Testis (tissue), 2 donors: ENCODE data around the gene NAGK.

ENCODE experiments used
- POLR2A ChIP-seq: fragments of 450-650 bp; IDR thresholded peaks from one replicate; pipeline ENCODE4 v1.6.1; 2017; ENCODE audit warnings: antibody characterized with exemption, mild to moderate bottlenecking, moderate library complexity
- TF ChIP-seq, protein P1 (sequence below), 3 experiments: fragments of 450-650 bp in 2 of 3; fragments of 200-600 bp in 1 of 3; sonication (generic) in 1 of 3; IDR thresholded peaks; one replicate each; pipeline ENCODE4 v1.5.1; 2016 to 2019; ENCODE audit warnings: antibody characterized with exemption in 3 of 3, mild to moderate bottlenecking in 2 of 3, moderate library complexity in 1 of 3

- TF ChIP-seq, protein P1, sequence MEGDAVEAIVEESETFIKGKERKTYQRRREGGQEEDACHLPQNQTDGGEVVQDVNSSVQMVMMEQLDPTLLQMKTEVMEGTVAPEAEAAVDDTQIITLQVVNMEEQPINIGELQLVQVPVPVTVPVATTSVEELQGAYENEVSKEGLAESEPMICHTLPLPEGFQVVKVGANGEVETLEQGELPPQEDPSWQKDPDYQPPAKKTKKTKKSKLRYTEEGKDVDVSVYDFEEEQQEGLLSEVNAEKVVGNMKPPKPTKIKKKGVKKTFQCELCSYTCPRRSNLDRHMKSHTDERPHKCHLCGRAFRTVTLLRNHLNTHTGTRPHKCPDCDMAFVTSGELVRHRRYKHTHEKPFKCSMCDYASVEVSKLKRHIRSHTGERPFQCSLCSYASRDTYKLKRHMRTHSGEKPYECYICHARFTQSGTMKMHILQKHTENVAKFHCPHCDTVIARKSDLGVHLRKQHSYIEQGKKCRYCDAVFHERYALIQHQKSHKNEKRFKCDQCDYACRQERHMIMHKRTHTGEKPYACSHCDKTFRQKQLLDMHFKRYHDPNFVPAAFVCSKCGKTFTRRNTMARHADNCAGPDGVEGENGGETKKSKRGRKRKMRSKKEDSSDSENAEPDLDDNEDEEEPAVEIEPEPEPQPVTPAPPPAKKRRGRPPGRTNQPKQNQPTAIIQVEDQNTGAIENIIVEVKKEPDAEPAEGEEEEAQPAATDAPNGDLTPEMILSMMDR (IDR thresholded peaks at IDR 0.05): no peak
- no peak for TF ChIP-seq POLR2A
Measured at GRCh38 chr2:71043531-71044407, 24.7 kb upstream of the NAGK start.
